Stimulated activated CD4-positive, alpha-beta T cell treated with anti-CD3 and anti-CD28 coated beads, Interleukin-2, amount 100 ng/mL, for 48 hours (primary cell): ENCODE results near the gene VSIG2.

Experiments
- DNase-seq, 2 donors: peaks; one replicate each; pipeline ENCODE4 v3.0.0-alpha.2; 2020

The VSIG2 gene

DNA sequence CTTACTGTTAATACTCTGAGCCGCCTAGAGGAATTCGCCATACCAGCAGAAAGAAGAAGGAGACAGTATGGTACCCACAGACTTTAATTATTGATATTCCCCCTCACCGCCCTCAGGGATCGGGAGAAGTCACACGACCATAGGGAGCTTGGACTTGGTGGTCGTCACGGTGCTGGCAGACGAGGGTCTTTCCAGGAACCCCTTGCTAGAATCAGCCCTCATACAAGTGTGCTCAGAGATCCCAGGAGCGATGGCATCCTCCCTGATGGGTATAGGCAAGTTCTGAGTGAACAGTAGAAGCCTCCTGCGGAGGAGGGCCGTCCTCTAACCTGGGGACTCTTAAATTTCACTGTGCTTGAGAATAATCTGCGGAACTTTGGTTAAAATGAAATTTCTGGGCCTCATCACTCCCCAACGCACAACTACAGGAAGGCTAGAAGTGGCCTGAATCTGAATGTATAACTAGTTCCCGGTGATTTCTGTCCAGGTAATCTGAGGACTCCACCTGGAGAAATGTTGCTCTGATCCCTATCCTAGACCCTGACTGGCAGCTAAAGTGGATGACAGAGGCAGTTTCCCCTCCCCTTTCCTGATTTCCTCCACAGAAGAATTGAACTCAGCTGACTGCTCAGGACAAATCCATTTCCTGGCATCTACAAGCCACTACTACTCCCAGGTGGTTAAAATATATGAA, 4.5 kb downstream of the VSIG2 start:
- no peak for DNase-seq

DNA sequence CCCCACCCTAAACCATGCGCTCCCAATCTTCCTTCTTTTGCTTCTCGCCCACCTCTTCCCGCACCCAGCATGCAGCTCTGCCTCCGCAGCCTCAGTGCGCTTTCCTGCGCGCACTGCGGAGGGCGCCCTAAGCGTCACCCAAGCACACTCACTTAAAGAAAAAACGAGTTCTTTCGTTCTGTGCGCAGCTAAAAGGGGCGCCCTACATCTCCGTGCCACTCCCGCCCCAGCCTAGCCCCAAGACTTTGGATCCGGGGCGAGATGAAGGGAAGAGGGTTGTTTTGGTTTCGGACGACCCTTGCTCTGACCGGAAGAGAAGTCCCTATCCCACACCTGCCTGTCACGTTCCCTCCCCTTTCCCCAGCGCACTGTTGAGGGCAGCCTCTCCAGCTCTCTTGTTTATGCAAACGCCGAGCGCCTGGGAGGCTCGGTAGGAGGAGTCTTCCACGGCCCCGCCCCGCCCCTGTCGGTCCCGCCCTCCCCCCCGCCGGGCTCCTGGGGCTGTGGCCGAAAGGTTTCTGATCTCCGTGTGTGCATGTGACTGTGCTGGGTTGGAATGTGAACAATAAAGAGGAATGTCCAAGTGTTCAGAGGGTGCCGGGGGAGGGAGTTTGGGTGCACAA, 5.3 kb downstream of the VSIG2 start:
- DNase-seq, result peak; percentile 68 to 69

DNA sequence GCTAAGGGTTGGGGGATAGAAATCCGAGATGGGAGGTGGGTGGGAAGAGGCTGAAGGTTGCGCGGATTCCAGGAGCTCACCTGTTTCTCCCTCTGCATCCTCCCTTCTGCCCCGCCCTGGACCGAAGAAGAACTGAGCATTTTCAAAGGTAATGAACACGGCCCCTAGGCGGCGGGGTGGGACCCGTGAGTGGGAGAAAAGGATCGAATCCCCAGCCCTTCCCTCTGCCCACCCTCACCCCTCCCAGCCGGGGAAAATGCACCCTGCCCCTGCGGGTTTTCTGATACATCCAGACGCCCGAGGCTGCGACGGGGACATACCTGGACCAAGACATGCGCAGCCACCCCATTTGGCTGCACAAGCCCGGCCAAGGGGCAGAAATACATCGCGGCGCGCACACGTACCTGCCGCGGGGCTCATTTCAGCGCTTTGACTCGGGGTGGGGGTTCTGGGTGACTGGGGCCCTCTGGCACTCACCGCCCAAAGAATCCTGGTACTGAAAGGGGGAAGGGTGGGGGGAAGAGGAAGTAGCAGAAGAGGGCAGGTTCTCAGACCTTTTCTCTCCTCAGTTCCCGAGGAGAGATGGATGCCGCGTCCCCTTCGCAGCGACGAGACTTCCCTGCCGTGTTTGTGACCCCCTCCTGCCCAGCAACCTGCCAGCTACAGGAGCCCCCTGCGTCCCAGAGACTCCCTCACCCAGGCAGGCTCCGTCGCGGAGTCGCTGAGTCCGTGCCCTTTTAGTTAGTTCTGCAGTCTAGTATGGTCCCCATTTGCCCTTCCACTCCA, 6.0 kb downstream of the VSIG2 start:
- DNase-seq, result no peak

DNA sequence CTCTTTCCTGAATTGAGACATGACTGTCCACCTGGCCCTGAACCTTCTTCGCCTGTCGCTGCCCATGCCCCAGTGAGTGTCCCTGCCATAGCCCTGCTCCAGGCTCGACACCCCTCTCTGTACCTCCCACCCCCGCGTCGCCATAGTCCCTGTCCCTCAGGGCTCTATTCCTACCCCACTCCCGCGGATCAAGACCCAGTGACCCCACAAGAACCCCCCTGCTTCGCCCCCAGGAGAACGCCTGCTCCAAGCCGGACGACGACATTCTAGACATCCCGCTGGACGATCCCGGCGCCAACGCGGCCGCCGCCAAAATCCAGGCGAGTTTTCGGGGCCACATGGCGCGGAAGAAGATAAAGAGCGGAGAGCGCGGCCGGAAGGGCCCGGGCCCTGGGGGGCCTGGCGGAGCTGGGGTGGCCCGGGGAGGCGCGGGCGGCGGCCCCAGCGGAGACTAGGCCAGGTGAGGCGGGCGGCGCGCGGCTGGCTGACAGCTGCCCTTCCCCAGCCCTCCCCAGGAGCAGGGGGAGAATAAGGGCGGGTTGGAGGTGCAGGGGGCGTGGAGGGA, 6.7 kb downstream of the VSIG2 start:
- DNase-seq, result no peak

DNA sequence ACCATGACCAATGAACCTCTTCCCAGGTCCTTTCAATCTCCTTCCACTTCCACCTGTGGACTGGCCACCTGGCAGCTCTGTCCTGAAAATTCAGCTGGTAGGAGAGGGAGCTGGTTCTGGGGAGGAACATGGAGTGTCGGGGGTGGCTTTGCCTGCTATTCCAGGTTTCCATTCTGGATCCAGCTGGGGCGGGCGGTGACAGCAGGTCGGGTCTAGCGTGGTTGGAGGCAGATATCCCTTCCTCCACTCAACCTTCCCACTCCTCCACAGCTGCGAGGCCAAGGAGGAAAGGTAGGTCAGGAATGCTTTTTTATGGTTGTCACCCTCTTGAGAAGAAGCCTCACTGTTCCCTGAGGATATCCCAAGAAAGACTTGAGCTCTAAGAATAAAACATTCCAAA, 9.0 kb downstream of the VSIG2 start:
- DNase-seq, result no peak

DNA sequence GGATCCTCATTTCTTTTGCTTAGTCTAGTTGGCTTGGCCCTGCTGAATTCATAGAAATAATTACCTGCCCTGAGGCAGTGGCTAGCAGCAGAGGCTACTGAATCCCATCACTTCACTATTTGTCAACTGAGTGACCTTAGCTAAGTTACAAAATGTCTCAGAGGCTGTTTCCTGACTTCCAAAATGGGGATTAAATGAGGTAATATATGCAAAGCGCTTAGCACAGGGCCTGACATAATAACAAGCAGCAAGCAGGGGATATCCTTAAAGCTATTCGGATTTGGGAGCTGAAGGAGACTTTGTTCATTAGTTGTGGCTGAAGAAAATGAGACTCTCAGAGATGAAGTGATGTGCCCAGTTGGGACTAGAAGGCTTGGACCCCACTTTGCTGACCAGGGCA, 9.5 kb downstream of the VSIG2 start:
- no peak for DNase-seq

DNA sequence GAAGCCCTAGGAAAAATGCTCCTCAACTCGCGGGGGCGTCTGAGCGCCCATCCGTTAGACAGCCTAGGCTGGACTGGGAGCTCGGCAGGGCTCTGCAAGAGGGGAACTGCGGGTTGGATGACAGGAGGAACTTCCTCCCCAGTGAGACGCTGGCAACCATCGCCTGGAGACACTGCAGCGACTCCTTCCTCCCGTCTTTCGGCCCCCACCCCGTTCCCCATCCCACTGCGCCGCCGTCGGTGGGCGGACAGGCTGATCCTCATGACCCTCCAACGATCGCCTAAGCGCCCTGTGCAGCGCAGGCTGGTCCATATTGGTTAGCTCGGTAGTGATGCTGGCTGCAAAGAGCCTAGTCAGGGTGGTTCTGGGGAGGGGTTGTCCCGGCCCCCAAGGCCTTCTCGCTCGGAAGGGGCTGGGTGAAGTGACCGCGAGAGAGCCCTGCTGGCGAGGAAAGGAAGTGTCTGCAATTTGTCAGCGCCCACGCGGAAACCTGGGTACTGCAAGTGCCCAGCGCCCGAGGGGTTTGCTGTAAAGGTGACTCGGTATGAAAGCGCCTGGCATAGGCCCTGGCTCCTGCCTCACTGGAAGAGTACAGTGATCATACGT, 11.7 kb downstream of the VSIG2 start:
- DNase-seq, result peak; percentile 57 to 61

DNA sequence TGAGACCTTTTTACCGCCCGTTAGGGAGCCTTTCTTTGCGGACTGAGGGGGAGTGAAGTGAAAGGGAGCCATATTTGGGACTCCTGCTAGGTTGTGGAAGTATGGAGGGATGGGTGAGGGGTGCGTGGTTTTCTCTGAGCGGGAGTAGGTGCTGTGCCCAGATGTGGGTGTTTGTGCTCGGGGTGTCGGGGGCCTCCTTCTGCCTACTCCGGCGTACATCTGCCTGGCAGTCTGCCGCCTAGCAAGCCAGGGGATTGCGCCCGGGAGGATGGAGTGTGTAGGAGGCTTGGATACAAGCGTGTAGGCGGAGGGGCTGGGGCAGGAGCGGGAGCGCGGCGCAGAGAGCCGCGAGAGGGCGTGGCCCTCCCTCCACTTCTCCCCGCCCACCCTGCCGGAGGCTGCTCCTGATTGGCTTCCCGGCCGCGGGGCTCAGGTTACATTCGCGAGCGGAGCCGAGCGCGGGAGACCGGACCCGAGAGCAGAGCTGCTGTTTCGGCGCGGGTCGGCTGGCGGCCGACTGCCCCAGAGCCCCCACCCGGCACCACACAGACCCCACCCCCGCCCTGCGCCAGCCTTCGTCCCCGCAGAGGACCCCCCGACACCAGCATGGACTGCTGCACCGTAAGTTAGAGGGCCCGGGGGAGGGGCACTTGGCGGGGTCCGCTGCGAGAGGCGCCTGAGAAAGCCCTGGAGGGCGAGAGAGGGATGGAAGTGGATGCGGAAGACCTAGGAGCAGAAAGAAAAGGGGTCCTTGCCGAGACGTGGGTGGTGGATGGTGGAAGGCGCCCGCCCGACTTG, 12.4 kb downstream of the VSIG2 start, which contains the start of gene NRGN:
Gene NRGN (plus strand): TSS at position 464 of the 798 bp plus-strand sequence. CDS start 143 bp downstream, at position 607.
- peak; percentile 77 to 80 for DNase-seq

DNA sequence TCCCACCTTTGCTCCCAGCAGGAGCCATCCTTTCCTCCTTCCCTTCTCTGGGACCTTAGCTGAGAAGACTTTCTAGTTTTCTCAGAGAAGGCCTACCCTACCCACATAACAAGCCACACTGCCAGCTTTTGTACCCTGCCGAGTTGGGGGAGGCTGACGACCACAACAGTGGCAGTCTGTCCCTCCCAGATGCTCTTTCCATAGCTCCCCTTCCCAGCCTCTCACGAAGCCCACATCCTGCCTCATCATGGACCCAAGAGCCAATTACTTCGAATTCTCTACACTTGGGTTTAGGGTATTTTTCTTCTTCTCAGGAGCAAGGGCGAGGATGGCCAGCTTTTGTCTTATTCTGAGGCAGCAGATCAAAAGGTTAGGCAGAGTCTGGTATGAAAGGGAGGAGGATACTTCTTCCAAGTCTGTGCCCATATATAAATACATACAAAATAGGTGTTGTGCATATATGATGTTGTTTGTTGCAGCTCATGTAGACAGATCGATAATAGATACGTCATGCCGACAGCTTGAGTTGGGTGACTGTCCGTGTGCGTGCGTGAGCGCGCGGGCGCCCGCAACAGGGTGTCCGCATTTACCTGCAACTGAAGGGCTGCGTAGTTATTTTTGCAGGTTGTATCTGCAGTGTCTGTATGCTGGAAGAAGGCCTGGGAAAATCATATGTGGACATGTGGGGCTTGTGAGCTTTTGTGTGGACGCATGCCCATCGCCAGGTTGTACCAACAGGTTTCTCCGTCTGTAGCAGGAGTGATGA, 13.2 kb downstream of the VSIG2 start:
- no peak for DNase-seq

DNA sequence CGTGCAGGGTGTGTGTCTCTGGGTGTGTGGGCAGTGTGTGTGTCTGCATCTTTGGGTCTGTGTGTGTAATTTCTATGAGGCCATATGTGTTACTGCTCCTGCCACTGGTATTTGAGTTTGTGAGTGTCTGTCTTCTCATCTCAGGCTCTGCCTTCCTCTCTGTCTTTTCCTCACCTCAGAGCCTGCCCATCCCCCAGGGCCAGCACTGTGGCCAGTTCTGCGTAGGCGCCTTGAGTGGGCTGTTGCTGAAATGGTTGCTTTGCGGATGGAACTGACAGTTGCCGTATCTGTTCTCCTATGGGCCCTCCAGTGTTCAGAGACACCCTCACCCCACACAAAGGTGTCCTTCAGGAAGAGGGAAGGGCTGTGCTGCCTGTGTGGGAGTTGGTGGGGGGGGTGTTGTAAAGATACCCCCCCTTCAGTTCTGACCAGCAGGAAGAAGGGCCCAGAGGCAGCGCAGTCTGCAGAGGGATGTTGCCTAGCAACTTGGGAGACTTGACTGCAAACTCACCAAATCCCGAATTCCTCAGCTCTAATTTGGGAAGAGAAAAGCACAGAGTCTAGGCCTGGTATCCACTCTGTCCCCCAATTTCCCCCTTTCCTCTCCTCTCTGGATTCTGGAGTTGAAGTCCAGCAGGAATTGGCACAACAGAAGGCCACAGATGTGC, 14.3 kb downstream of the VSIG2 start:
- DNase-seq, result no peak

DNA sequence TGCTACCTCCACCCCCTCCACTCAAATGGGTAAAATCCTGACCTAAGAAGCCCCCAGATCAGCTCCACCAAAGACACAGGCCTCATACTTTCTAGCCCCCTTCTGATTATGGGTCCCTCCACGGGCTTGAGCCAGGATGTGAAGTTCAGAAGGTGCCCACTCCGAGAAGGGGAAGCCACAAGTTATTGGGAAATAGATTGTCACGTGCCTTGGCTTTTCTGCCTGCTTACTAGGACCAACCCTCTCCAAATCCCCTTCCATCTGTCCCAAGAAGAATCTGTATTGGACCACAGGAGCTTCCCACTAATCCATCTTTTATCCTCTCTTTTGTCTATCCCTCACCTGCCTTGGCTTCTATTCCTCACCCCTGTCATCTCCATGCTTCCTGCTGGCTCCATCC, 15.3 kb downstream of the VSIG2 start:
- no peak for DNase-seq

DNA sequence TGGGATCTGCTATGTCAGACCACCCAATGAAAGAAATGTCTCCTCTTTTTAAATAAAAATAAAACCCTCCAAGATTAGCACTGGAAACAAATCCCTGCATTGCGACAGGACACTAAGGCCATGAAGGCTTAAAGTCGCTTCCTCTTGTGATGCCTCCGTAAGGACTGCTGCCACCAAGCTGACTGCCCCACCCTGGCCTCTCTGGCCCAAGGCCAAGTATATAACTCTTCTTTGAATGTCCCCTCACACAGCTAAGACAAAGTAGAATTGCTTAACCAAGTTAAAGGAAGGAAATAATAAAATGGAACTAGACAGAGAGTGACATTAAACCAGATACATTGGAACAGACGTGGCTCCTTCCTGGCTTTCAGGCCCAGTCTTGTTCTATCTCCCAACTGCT, 19.8 kb downstream of the VSIG2 start:
- DNase-seq, result no peak

DNA sequence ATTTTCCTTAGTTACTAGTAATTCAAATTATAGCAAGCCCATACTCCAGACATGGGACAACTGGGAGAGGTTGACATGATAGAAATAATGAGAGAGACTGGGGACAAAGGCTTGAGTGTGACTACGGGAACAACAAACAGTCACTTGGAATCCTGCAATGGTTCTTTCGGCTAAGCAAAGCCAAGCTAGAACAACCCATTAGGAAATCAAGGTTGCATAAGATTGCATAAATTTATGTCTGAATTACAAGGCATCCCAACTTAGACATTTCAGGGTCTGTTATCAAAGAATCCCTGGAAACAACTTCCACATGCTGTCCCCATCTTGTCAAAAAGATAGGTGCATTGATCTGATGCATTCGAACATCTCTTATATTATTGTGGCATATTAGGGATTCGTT, 22.5 kb downstream of the VSIG2 start:
- DNase-seq, result no peak

DNA sequence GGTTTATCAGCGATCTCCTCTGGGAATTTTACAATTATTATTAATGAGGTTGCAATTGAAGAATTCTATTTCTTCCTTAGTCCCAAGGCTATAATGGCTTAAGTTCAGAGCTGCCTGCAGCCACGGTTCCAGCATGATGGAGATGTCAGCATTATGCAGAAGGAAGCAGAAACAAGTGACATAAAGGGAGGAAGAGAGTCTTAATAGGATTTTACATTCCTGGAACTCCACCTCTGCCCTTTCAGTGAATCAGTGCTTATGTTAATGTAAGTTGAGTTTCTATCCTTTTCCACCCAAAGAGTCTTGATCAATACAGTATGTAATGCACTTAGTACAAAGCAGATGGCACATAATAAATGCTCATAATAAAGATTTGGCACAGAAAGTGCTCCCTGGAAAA, 23.9 kb downstream of the VSIG2 start:
- DNase-seq, result no peak

DNA sequence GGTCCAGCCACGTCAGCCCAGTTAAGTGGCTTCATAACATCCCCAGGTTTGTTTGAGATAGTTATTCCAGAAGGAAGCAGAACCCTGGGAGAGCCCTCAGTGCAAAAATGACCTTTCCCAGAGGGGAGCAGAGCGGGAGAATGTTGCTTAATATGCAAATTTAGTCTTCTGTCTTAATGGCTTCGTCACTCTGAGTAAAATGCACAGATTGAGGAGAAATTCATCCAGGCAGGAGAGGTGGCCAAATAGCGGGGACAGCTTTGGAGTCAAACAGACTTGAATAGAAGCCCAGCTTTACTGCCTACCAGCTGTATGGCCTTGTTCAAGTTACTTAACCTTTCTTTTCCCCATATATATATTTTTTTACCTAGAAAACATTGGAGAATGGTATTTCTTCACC, 24.6 kb downstream of the VSIG2 start:
- DNase-seq, result no peak

DNA sequence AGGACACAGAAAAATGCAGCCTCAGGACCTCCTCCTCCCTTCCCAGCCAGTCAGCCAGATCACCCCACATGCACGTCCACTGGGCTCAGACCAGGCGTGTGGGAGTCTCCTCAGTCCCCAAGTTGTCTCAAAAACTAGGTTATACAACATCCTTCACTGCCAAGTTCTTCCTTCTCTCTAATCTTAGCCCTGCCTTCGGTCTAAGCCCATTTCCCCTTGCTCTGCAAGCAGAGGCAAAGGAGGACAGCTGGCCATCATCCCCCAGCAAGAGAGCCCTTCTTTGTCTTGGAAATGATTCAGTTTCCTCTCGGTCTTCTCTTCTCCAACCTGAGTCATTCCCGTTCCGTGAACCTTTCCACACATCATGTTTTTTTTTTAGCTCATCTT, 26.3 kb downstream of the VSIG2 start:
- no peak for DNase-seq

DNA sequence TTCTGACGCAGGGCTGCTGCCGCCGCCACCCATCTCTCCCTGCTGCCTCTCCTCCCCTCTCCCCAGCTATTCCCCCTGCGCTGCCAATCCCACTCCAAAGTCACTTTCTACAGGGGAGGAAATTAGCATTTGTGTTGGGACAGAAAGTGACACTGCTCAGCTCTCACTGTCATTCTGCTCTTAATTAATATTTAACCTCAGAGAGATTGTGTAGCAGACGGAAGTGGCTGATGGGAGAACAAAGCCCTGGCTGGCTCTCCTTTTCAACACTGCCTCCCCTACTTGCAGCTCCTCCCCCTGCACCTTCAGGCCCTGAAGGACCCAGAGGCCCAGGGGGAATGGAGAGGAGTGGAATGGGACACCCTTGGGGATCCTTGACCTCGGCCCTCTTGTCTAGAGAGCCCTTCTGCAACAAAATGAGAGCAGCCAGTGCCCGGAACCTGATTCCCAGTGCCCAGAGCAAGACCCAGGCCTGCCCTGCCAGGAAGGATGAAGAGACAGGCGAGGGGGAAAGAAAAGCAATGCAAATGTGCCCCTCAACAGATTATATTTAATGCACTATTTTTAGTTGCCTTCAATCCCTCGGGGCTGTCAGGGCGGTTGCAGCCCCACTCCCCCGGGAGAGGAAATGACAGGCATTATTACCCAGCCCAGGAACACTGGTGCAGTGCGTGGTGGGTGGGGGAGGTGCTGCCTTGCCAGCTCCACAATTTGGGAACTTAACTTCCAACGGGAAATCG, 26.9 kb downstream of the VSIG2 start:
- DNase-seq, result no peak

DNA sequence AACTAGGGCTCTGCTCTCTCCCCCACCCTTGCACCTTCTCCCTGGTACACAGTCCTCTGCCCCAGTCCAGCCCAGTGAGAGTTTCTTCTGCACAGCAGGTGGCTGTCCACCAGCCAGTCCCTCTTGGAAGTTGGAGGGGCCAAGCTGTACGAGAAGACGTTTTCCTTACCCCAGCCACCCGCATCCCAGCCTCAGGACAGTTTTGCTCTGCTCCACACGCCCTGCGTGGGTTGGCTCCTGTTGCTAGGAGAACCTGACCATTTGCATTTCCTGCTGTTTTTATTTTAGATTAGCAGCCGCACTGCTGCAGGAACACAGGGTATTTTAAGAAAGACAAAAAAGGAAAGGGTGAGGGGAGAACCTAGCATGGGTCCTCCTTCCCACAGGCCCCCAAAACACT, 29.9 kb downstream of the VSIG2 start:
- no peak for DNase-seq

DNA sequence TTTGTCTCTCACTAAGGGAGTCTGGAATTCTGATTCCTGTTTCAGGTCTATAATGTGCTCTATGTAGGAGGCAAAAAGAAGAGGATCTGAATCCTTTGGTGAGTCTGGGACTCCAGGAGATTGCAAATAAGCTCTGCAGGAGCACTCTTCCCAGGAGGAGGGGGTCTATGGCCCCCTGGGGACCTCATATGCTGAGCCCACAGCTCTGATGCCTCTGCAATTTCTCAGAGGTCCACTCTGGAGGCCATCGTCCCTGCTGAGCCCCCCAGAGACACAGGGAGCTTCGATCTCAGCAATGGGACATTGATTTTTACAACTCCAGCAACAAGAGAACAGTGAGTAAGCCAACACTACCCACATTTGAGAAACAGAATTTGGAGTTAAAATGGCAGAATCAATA, 32.5 kb downstream of the VSIG2 start:
- no peak for DNase-seq

DNA sequence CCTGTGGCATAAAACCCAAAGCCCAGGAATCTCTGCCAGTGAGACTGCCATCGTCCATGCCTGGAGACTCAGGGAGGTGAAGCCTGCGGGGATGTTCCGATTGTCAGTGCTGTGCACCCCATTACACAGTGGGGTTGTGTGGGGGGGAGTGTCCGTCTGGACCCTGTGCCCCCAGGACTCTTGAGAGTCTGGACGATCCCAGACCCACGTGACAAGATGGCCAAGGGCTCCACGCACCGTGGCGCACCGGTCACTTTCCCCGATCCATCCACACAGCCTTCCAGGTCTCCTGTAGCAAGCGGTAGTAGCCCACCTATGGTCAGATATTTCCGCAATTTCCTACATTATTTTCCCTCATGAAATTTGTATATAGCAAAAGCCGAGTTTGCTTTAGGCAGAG, 33.3 kb downstream of the VSIG2 start:
- no peak for DNase-seq
